Body of pancreas (tissue), 4 donors: ENCODE data around the gene CANT1.

ENCODE experiments used
- CTCF ChIP-seq, 7 experiments: fragments of 450-650 bp in 4 of 7; fragments of 200-600 bp in 3 of 7; sonication (generic) in 3 of 7; IDR thresholded peaks; one replicate each; pipeline ENCODE4 v1.5.1; 2016 to 2019; ENCODE audit warnings: antibody characterized with exemption in 7 of 7
- POLR2A ChIP-seq, 3 donors: fragments of 450-650 bp; IDR thresholded peaks; one replicate each; pipeline ENCODE4 v1.6.1; 2016; ENCODE audit warnings: antibody characterized with exemption in 3 of 3, mild to moderate bottlenecking in 2 of 3

DNA sequence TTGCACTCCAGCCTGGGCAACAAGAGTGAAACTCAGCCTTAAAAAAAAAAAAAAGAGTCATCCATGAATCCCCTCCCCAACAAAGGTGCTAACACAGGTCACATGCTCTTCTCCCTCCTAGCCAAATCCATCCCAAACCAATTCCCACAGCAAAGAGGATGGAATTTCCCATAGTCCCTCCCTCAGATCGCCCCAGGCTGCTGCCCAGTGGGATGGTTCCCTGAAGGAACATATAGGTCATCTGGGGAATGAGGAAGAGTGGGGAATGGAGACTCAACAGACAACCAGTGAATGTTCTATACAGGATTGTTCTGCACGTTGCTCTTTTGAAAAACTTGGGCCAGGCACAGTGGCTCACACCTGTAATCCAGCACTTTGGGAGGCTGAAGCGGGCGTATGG lies 48.0 kb downstream of the CANT1 start:
- no peak for TF ChIP-seq CTCF (IDR thresholded peaks at IDR 0.05)
- no peak for TF ChIP-seq POLR2A (IDR thresholded peaks at IDR 0.05)
